Stimulated activated naive CD8-positive, alpha-beta T cell treated with anti-CD3 and anti-CD28 coated beads, Interleukin-15, Interleukin-2, amounts not matched to agents 100 ng/mL and 50 ng/mL, for 24 hours (primary cell): ENCODE measurements around the gene CYB561A3.

Experiments
- H3K27ac Mint-ChIP-seq: one replicate; pipeline ENCODE4 v1.8.0; 2021; ENCODE audit warnings: mild to moderate bottlenecking, mixed read lengths
- H3K27me3 Mint-ChIP-seq: one replicate; pipeline ENCODE4 v1.8.0; 2021; ENCODE audit warnings: mixed read lengths
- H3K36me3 Mint-ChIP-seq: one replicate; pipeline ENCODE4 v1.8.0; 2021; ENCODE audit warnings: low read depth, mixed read lengths
- H3K4me1 Mint-ChIP-seq: one replicate; pipeline ENCODE4 v1.8.0; 2021; ENCODE audit warnings: low read depth, mixed read lengths
- H3K4me3 Mint-ChIP-seq: one replicate; pipeline ENCODE4 v1.8.0; 2021; ENCODE audit warnings: mild to moderate bottlenecking, mixed read lengths
- H3K9me3 Mint-ChIP-seq: one replicate; pipeline ENCODE4 v1.8.0; 2021; ENCODE audit warnings: mixed read lengths

The CYB561A3 gene

DNA sequence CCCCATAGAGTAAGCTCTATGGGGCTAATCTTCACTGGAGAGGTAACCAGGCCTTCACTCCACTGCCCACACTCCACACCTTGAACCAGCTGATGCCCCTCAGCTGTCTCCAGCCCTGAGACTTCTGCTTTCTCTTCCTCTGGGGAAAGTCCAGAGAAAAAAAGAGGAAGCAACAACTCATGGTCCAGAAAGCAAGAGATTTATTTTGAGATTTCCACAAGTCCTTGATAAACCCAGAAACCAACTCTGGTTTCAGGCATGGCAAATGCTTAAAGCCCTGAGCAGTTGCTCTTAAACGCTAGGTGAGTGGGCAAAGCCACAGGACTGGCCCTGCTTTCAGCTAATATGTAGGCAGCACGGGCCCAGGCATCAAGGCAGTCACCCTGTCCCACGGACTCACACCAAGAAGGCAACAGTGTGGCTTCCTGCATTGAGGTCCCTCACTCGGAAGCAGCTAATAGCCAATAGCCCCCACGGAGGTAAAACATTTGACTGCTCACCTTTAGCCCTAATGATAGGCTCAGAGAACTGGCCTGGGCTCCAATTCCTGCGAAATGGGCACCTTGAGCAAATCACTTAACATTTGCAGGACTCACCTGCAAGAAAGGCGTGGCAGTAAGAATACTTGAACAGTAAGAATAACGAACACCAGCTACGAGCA is 4.3 kb downstream of the CYB561A3 start:
- Mint-ChIP-seq H3K27ac (peak overlapping the region; percentile 79), H3K9me3 (no peaks in the 10 kb centered on the region), H3K4me3 (peak overlapping the region; percentile 54), H3K27me3 (no peaks in the 10 kb centered on the region), H3K36me3 (peaks cover 25% of the 10 kb centered on the region), H3K4me1 (peaks cover 38% of the 10 kb centered on the region)

DNA sequence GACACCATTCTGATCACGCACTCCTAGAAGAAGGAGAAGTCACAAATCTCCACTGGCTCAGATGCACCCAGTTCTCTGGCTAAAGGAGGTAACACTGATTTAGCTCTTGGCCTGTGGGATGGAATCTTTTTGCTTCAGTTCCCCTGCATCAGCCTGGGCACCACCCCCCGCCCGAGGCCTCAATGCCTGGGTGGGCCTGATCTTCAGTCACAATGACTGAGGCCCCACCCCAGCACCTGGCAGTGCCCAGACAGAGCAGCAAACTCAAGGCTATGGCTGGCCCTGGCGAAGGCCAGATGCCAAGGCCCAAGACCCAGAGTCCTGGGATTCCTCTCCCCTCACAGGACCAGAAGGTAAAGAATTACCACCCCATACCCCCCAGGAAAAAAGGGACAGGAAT is 5.0 kb downstream of the CYB561A3 start:
- H3K36me3 Mint-ChIP-seq = peaks cover 22% of the 10 kb centered on the region
- H3K4me3 Mint-ChIP-seq = peak overlapping the region; percentile 54
- H3K27ac Mint-ChIP-seq = peak overlapping the region; percentile 79
- H3K4me1 Mint-ChIP-seq = peaks cover 36% of the 10 kb centered on the region
- no peaks in the 10 kb centered on the region for H3K9me3 Mint-ChIP-seq
- H3K27me3 Mint-ChIP-seq = no peaks in the 10 kb centered on the region

DNA sequence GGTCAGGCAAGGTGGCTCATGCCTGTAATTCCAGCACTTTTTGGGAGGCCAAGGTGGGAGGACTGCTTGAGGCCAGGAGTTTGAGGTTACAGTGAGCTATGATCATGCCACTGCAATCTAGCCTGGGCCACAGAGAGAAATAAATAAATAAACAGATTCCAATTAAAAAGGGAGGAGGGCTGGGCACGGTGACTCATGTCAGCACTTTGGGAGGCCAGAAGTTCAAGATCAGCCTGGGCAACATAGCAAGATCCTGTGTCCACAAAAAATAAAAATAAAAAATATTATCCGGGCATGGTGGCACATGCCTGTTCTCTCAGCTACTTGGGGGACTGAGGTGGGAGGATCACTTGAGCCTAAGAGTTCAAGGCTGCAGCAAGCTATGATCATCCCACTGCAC is 7.5 kb downstream of the CYB561A3 start:
- peaks cover 34% of the 10 kb centered on the region for H3K36me3 Mint-ChIP-seq
- no peaks in the 10 kb centered on the region for H3K9me3 Mint-ChIP-seq
- H3K4me1 Mint-ChIP-seq = peaks cover 18% of the 10 kb centered on the region
- H3K4me3 Mint-ChIP-seq = no peak overlapping the region
- no peak overlapping the region for H3K27ac Mint-ChIP-seq
- no peaks in the 10 kb centered on the region for H3K27me3 Mint-ChIP-seq

- Mint-ChIP-seq H3K9me3 (no peaks in the 10 kb centered on the region), H3K27ac (peak overlapping the region; percentile 31), H3K4me3 (peak overlapping the region; percentile 35), H3K27me3 (no peaks in the 10 kb centered on the region), H3K4me1 (peaks cover 16% of the 10 kb centered on the region), H3K36me3 (peaks cover 35% of the 10 kb centered on the region)
These were observed 8.3 kb downstream of the CYB561A3 start for GRCh38 chr11:61353131-61354067.

- Mint-ChIP-seq H3K4me1 (peaks cover 6% of the 10 kb centered on the region), H3K27ac (no peak overlapping the region)
These were observed 9.6 kb downstream of the CYB561A3 start for GRCh38 chr11:61352038-61352437.

GRCh38 chr11:61350803-61351202 is 10.9 kb downstream of the CYB561A3 start:
- H3K9me3 Mint-ChIP-seq = no peaks in the 10 kb centered on the region
- no peak overlapping the region for H3K4me3 Mint-ChIP-seq
- no peaks in the 10 kb centered on the region for H3K27me3 Mint-ChIP-seq
- H3K36me3 Mint-ChIP-seq = peaks cover 41% of the 10 kb centered on the region
- no peak overlapping the region for H3K27ac Mint-ChIP-seq
- H3K4me1 Mint-ChIP-seq = peaks cover 3% of the 10 kb centered on the region

More at GRCh38 chr11:61352038-61352437, 9.6 kb downstream of the CYB561A3 start:
- Mint-ChIP-seq H3K36me3 (peaks cover 41% of the 10 kb centered on the region), H3K4me3 (no peak overlapping the region), H3K27me3 (no peaks in the 10 kb centered on the region), H3K9me3 (no peaks in the 10 kb centered on the region)

DNA sequence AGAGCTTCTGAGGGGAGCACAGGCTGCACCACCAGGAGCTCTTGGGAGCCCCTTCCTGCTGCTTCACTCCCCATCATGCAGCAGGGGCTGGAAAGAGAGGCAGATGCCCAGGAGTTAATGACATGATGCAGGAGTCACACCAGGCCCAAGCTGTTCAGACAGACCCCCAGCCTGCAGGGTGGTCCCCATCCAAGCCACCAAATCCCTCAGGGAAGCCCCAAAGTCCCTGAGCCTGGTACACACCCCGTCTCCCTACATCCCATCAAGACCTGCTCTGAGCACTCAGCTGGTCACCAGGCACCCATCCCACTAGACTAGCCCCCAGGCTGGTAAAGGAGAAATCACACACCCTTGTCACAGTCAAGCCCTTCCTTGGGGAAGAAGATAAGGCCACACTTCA is 11.3 kb downstream of the CYB561A3 start:
- no peak overlapping the region for H3K27ac Mint-ChIP-seq
- H3K27me3 Mint-ChIP-seq = no peaks in the 10 kb centered on the region
- H3K4me3 Mint-ChIP-seq = no peak overlapping the region
- peaks cover 41% of the 10 kb centered on the region for H3K36me3 Mint-ChIP-seq
- no peaks in the 10 kb centered on the region for H3K9me3 Mint-ChIP-seq
- peaks cover 3% of the 10 kb centered on the region for H3K4me1 Mint-ChIP-seq

- Mint-ChIP-seq H3K4me1 (peaks cover 3% of the 10 kb centered on the region), H3K36me3 (peaks cover 37% of the 10 kb centered on the region), H3K27me3 (no peaks in the 10 kb centered on the region), H3K27ac (no peak overlapping the region), H3K4me3 (no peak overlapping the region), H3K9me3 (no peaks in the 10 kb centered on the region)
These were observed 11.8 kb downstream of the CYB561A3 start for GRCh38 chr11:61349916-61350315.

- H3K27me3 Mint-ChIP-seq = no peaks in the 10 kb centered on the region
- no peak overlapping the region for H3K4me3 Mint-ChIP-seq
- no peaks in the 10 kb centered on the region for H3K9me3 Mint-ChIP-seq
- H3K4me1 Mint-ChIP-seq = peaks cover 3% of the 10 kb centered on the region
- no peak overlapping the region for H3K27ac Mint-ChIP-seq
- peaks cover 42% of the 10 kb centered on the region for H3K36me3 Mint-ChIP-seq
These were observed 12.4 kb downstream of the CYB561A3 start for GRCh38 chr11:61349189-61349751.

DNA sequence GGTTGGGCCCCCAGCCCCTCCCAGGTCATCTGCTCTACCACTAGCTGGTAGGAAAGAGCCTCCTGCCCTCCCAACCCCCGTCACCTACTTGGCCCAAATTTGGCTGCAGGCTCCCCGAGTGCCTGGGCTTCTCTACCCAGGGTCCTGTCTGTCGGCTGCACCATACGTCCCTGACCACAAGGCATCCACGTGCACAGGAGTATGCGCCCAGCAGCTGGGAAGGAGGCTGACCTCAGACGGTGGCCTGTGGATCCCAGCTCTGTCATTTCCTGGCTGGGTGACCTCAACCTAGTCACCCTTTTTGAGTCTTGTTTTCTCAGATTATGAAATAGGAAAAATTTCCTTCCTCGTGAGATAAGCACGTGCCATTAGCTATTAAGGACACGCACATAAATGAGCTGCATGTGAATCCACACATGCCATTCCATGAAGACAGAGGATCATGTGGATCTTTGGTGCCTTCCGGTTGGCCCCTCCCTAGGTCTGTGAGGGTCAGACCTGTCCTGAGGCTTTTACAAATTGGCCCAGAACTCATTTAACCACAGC is 13.7 kb downstream of the CYB561A3 start:
- Mint-ChIP-seq H3K4me1 (no peaks in the 10 kb centered on the region), H3K27ac (no peak overlapping the region), H3K27me3 (no peaks in the 10 kb centered on the region), H3K9me3 (no peaks in the 10 kb centered on the region), H3K36me3 (peaks cover 31% of the 10 kb centered on the region), H3K4me3 (no peak overlapping the region)

- H3K4me1 Mint-ChIP-seq = no peaks in the 10 kb centered on the region
- peaks cover 28% of the 10 kb centered on the region for H3K36me3 Mint-ChIP-seq
- H3K9me3 Mint-ChIP-seq = no peaks in the 10 kb centered on the region
- no peak overlapping the region for H3K4me3 Mint-ChIP-seq
- no peaks in the 10 kb centered on the region for H3K27me3 Mint-ChIP-seq
- no peak overlapping the region for H3K27ac Mint-ChIP-seq
These were observed 15.5 kb downstream of the CYB561A3 start for GRCh38 chr11:61345954-61346843.

DNA sequence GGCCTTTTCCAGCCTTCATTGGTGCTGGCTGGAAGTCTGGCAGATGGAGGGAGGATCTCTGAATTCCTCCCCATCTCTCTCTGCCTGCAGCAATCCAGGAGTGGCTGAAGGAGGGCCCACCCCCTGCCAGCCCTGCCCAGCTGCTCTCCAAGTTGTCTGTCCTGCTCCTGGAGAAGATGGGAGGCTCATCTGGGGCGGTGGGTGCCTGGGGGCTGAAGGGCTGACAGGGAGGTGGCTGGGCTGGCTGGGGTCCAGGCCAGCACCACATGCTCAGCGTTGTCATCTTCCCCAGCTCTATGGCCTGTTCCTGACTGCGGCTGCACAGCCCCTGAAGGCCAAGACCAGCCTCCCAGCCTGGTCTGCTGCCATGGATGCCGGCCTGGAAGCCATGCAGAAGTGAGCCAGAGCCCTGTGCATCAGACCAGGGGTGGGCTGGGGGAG is 16.5 kb downstream of the CYB561A3 start:
- no peaks in the 10 kb centered on the region for H3K9me3 Mint-ChIP-seq
- no peaks in the 10 kb centered on the region for H3K27me3 Mint-ChIP-seq
- H3K27ac Mint-ChIP-seq = no peak overlapping the region
- no peaks in the 10 kb centered on the region for H3K4me1 Mint-ChIP-seq
- peaks cover 23% of the 10 kb centered on the region for H3K36me3 Mint-ChIP-seq
- H3K4me3 Mint-ChIP-seq = no peak overlapping the region

GRCh38 chr11:61343792-61344745 is 17.6 kb downstream of the CYB561A3 start:
- Mint-ChIP-seq H3K27me3 (no peaks in the 10 kb centered on the region), H3K36me3 (peaks cover 24% of the 10 kb centered on the region), H3K27ac (no peak overlapping the region), H3K4me1 (no peaks in the 10 kb centered on the region), H3K9me3 (no peaks in the 10 kb centered on the region), H3K4me3 (no peak overlapping the region)
